MCF 10A (cell line): ENCODE results near the gene ARNT2. TPM values are rescaled to one million over a fixed set of nuclear protein-coding genes. Genes with fewer than 3 reads are reported as not detected.

ENCODE experiments used
- BruUV-seq: library from RNA; stranded (reverse); fragments of 400-500 nt; replicated peaks from 2 replicates; lab custom pipeline; 2021; lab: Mats Ljungman, UMichigan
- CTCF ChIA-PET: fragments of 300-600 bp; sonication (Branson Sonifier 250); formaldehyde crosslinking; extraction: SDS; loops from one replicate; lab custom pipeline; 2021; ENCODE audit warnings: antibody characterized with exemption, inconsistent platforms; lab: Yijun Ruan, JAX
- POLR2A ChIA-PET: fragments of 300-600, 350-650 bp; sonication (Branson Sonifier 250); formaldehyde crosslinking; extraction: SDS; loops from one replicate; lab custom pipeline; 2020; ENCODE audit warnings: antibody characterized with exemption, inconsistent platforms; lab: Yijun Ruan, JAX
- DNase-seq: peaks from one replicate; pipeline ENCODE4 v3.0.0-alpha.2; 2018; ENCODE audit not compliant: unreplicated experiment
- H3K27ac Mint-ChIP-seq: one replicate; pipeline ENCODE4 v1.8.0; 2022; ENCODE audit warnings: mild to moderate bottlenecking, low read depth, mixed read lengths; ENCODE audit not compliant: unreplicated experiment
- H3K27me3 Mint-ChIP-seq: one replicate; pipeline ENCODE4 v1.8.0; 2022; ENCODE audit warnings: mixed read lengths; ENCODE audit not compliant: insufficient read depth, unreplicated experiment
- H3K36me3 Mint-ChIP-seq: one replicate; pipeline ENCODE4 v1.8.0; 2022; ENCODE audit warnings: mild to moderate bottlenecking, moderate library complexity, mixed read lengths; ENCODE audit not compliant: insufficient read depth, unreplicated experiment
- H3K4me1 Mint-ChIP-seq: one replicate; pipeline ENCODE4 v1.8.0; 2022; ENCODE audit warnings: mixed read lengths; ENCODE audit not compliant: insufficient read depth, unreplicated experiment
- H3K4me3 Mint-ChIP-seq: one replicate; pipeline ENCODE4 v1.8.0; 2022; ENCODE audit warnings: mild to moderate bottlenecking, moderate library complexity, mixed read lengths; ENCODE audit not compliant: unreplicated experiment
- H3K9me3 Mint-ChIP-seq: one replicate; pipeline ENCODE4 v1.8.0; 2022; ENCODE audit warnings: mixed read lengths; ENCODE audit not compliant: unreplicated experiment
- intact Hi-C: fragments of 100-400 bp; cut with micrococcal nuclease; formaldehyde crosslinking; loops from 2 replicates; pipeline ENCODE4 v1.14.1; 2022
- total RNA-seq: library from RNA; stranded (reverse); gene quantifications from 2 replicates; pipeline ENCODE4 v1.2.3, GENCODE V29; 2022
- TF ChIP-seq, protein P1 (sequence below): fragments of 200-600 bp; IDR thresholded peaks from one replicate; pipeline ENCODE4 v1.8.0; 2022; ENCODE audit warnings: antibody characterized with exemption, mild to moderate bottlenecking; ENCODE audit not compliant: unreplicated experiment

The ARNT2 gene
- total RNA-seq, 1 experiment from 2014 or later, result 1.6 TPM

DNA sequence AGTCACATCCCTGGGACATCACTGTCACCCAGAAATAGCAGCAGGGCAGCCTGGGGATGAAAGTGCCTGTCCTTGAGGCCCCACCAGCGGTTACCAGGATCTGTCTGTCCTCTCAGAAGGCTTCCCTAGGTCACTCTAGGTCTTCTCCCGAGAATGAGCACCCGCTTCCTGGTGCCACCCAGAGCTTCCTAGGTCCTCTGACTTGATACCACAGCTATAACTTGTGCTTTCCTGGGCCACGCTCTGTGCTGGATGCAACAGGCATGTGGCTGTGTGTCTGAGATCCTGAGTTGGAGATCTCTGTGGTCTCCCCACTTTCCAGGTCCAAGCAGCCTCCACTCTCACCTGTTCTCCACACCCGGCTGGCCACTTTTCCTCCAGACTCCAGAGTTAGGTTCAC is 25.8 kb downstream of the ARNT2 start:
- CTCF ChIA-PET, result interaction anchor here (0.8 to 1.6 kb wide), 2 partner anchors 8 to 11 kb away, joined by 4 to 5 read pairs; no protein-coding TSS in a partner anchor
- intact Hi-C loops, result no loop called here
- no peak for DNase-seq
- no TSS peak for BruUV-seq
- no peaks in the 10 kb centered on the region for H3K9me3 Mint-ChIP-seq
- H3K36me3 Mint-ChIP-seq, result no peaks in the 10 kb centered on the region
- H3K27me3 Mint-ChIP-seq, result no peaks in the 10 kb centered on the region
- H3K27ac Mint-ChIP-seq, result no peak overlapping the region
- POLR2A ChIA-PET, result interaction anchor here (0.7 kb wide), 1 partner anchor 1050 kb away, joined by 3 read pairs; no protein-coding TSS in a partner anchor
- TF ChIP-seq, protein P1, sequence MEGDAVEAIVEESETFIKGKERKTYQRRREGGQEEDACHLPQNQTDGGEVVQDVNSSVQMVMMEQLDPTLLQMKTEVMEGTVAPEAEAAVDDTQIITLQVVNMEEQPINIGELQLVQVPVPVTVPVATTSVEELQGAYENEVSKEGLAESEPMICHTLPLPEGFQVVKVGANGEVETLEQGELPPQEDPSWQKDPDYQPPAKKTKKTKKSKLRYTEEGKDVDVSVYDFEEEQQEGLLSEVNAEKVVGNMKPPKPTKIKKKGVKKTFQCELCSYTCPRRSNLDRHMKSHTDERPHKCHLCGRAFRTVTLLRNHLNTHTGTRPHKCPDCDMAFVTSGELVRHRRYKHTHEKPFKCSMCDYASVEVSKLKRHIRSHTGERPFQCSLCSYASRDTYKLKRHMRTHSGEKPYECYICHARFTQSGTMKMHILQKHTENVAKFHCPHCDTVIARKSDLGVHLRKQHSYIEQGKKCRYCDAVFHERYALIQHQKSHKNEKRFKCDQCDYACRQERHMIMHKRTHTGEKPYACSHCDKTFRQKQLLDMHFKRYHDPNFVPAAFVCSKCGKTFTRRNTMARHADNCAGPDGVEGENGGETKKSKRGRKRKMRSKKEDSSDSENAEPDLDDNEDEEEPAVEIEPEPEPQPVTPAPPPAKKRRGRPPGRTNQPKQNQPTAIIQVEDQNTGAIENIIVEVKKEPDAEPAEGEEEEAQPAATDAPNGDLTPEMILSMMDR, result no peak
- H3K4me1 Mint-ChIP-seq, result no peaks in the 10 kb centered on the region
- H3K4me3 Mint-ChIP-seq, result no peak overlapping the region

DNA sequence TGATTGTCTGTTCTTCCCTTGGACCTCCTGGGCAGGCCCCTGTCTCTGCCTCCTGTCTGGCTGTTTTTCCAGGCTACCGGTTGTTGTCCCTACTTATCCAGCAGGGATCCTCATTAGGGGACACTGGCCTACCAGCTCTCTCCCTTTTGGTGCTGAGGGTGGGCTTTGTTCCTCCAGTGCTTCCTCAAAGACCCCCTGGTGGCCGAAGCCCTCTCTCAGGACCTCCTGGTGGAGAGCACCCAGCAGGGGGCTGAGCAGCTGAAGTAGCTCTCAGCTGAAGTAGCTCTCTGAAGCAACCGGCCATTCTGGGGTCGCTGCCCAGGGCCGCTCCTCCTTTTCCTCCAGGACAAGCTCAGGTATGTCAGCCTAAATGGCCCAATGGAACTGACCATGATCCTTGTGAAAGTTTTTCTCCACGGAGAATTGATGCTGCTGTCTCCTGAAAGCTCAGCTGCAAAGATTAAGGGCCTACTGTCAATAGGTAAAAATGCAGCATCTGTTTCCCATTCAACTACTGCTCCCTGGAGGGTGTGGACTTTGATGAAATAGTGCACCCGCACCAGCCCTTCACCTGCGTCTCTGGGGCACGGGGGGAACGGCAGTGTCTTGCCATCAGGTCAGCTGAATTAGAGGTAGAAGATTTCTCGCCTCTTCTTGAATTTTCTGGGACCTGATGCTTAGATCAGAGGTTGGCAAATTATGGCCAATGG is 27.6 kb downstream of the ARNT2 start:
- CTCF ChIA-PET, result no interaction called here
- intact Hi-C loops, result no loop called here
- DNase-seq, result no peak
- POLR2A ChIA-PET, result no interaction called here
- Mint-ChIP-seq H3K4me1 (peaks cover 6% of the 10 kb centered on the region), H3K9me3 (no peaks in the 10 kb centered on the region), H3K4me3 (no peak overlapping the region), H3K27ac (no peak overlapping the region), H3K36me3 (no peaks in the 10 kb centered on the region), H3K27me3 (no peaks in the 10 kb centered on the region)
- no TSS peak for BruUV-seq
- TF ChIP-seq, protein P1, result no peak

DNA sequence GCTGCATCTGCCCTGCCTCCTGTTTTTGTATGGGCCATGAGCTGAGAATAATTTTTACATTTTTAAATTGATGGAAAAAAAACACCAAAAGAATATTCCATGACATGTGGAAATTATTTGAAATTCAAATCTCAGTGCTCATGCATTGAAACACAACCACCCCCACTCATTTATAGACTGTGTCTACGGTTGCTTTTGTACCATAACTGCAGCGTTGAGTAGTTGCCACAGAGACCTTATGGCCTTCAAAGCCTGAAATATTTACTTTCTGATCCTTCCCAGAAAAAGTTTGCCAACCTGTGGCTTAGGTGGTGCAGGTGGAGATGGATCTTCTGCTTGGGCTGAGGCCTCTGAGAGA is 28.1 kb downstream of the ARNT2 start:
- POLR2A ChIA-PET, result no interaction called here
- TF ChIP-seq, protein P1, result no peak
- no TSS peak for BruUV-seq
- DNase-seq, result no peak
- Mint-ChIP-seq H3K27me3 (no peaks in the 10 kb centered on the region), H3K9me3 (no peaks in the 10 kb centered on the region), H3K27ac (no peak overlapping the region), H3K4me3 (no peak overlapping the region), H3K4me1 (peaks cover 12% of the 10 kb centered on the region), H3K36me3 (peaks cover 3% of the 10 kb centered on the region)
- CTCF ChIA-PET, result no interaction called here
- intact Hi-C loops, result no loop called here

DNA sequence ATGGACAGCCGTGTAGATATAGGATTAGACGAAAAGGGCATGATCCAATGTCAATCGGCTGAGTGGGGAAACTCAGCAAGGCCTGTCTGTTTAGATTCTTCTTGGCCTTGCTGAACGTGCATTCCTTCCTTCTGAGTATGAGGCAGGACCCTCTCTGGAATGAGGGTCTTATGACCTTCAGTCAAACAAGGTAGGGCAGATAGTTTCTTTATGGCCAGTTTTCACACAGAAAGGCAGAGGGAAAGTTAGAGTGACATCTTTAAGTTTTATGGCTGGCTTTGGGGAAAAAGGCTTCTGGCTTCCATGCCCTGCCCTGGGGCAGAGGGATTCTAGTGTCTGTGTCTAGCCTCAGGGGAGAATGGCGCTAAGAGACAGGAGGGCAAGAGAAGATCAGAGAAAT is 29.7 kb downstream of the ARNT2 start:
- no peak overlapping the region for H3K27ac Mint-ChIP-seq
- ChIA-PET CTCF (no interaction called here), POLR2A (interaction anchor here (0.6 kb wide), 1 partner anchor 438 kb away, joined by 3 read pairs; no protein-coding TSS in a partner anchor)
- intact Hi-C loops, result no loop called here
- BruUV-seq, result no TSS peak
- no peaks in the 10 kb centered on the region for H3K27me3 Mint-ChIP-seq
- H3K9me3 Mint-ChIP-seq, result no peaks in the 10 kb centered on the region
- TF ChIP-seq, protein P1, result no peak
- peaks cover 5% of the 10 kb centered on the region for H3K36me3 Mint-ChIP-seq
- peaks cover 17% of the 10 kb centered on the region for H3K4me1 Mint-ChIP-seq
- no peak for DNase-seq
- no peak overlapping the region for H3K4me3 Mint-ChIP-seq
